K562 (cell line): ENCODE results near the gene ZNF740. TPM values are rescaled to one million over a fixed set of nuclear protein-coding genes. Genes with fewer than 3 reads are reported as not detected.

ENCODE experiments used
- CBFA2T2 ChIP-seq: fragments of 450-650 bp; conservative IDR thresholded peaks from 2 replicates; pipeline ENCODE4 v1.6.1; 2017; ENCODE audit warnings: mild to moderate bottlenecking
- EHMT2 ChIP-seq: fragments of 450-650 bp; IDR thresholded peaks from 2 replicates; pipeline ENCODE4 v1.6.1; 2018; ENCODE audit warnings: antibody characterized with exemption
- HDAC1 ChIP-seq, 2 experiments: fragments of 450-650 bp; IDR thresholded peaks; 2 replicates each; pipeline ENCODE4 v1.6.1; 2016 to 2017; ENCODE audit warnings: inconsistent platforms in 1 of 2, mild to moderate bottlenecking in 1 of 2, moderate library complexity in 1 of 2
- HMGN3 ChIP-seq: IDR thresholded peaks from 2 replicates; pipeline ENCODE4 v1.6.1; 2011; ENCODE audit warnings: borderline replicate concordance, low read depth, mild to moderate bottlenecking, mixed read lengths, low read length; ENCODE audit not compliant: insufficient read length; ENCODE audit errors: extremely low read depth
- ILK ChIP-seq: fragments of 450-650 bp; IDR thresholded peaks from 2 replicates; pipeline ENCODE4 v1.6.1; 2016; ENCODE audit warnings: missing genetic modification characterization, low read depth, mild to moderate bottlenecking, missing compliant biosample characterization, moderate library complexity, borderline replicate concordance
- KDM1A ChIP-seq, 2 experiments: fragments of 450-650 bp; IDR thresholded peaks; 2 replicates each; pipeline ENCODE4 v1.6.1; 2016; ENCODE audit warnings: mild to moderate bottlenecking in 2 of 2
- NCOR1 ChIP-seq: fragments of 450-650 bp; IDR thresholded peaks from 2 replicates; pipeline ENCODE4 v1.6.1; 2016; ENCODE audit warnings: mild to moderate bottlenecking, moderate library complexity
- NFIC ChIP-seq: fragments of 450-650 bp; IDR thresholded peaks from 2 replicates; pipeline ENCODE4 v1.6.1; 2017; ENCODE audit warnings: mild to moderate bottlenecking, inconsistent platforms
- PHB ChIP-seq: fragments of 250-450 bp; sonication (Bioruptor Pico); IDR thresholded peaks from 2 replicates; pipeline ENCODE4 v1.5.0; 2021
- RHOXF2B ChIP-seq: fragments of 250-450 bp; sonication (Bioruptor Pico); conservative IDR thresholded peaks from 2 replicates; pipeline ENCODE4 v1.5.1; 2021
- SREBF2 ChIP-seq: sonication (generic); formaldehyde crosslinking; IDR thresholded peaks from 2 replicates; pipeline ENCODE4 v1.4.0; 2020; ENCODE audit warnings: mild to moderate bottlenecking, missing genetic modification reagents
- TEAD4 ChIP-seq, 2 experiments: sonication (generic) in 1 of 2; formaldehyde crosslinking in 1 of 2; IDR thresholded peaks; 2 replicates each; pipeline versions ENCODE4 v1.6.1 to v1.8.0; 2012 to 2022; ENCODE audit warnings: borderline replicate concordance in 1 of 2, inconsistent platforms in 1 of 2, low read length in 1 of 2, mild to moderate bottlenecking in 1 of 2, missing genetic modification reagents in 1 of 2
- ZNF766 ChIP-seq: fragments of 200-800 bp; sonication (Bioruptor generic); conservative IDR thresholded peaks from 2 replicates; pipeline ENCODE4 v1.6.1; 2016; ENCODE audit warnings: missing genetic modification characterization, missing compliant biosample characterization
- ZNF79 ChIP-seq: fragments of 250-450 bp; sonication (Bioruptor Pico); IDR thresholded peaks from 2 replicates; pipeline ENCODE4 v1.4.0; 2020; ENCODE audit warnings: low read depth, mild to moderate bottlenecking, moderate library complexity
- polyA plus RNA-seq, 8 experiments: library from polyadenylated mRNA; depleted of rRNA in 4 of 8; stranded (reverse) in 5 of 8; unstranded in 3 of 8; fragments of >200 nt; fragmentation: Nextera tagmentation in 2 of 8; fragmentation: Illumina TruSeq in 1 of 8; extraction: Ambion mirVana in 2 of 8; extraction: Trizol in 1 of 8; gene quantifications; 2 replicates each; pipeline versions ENCODE4 v1.2.1 to v1.2.3, GENCODE V29; 2011 to 2014; ENCODE audit warnings: inconsistent platforms in 1 of 8, missing spikeins in 1 of 8
- total RNA-seq, 7 experiments: library from RNA; depleted of rRNA in 6 of 7; stranded (reverse); fragments of >200 nt in 6 of 7; fragmentation: Illumina TruSeq in 2 of 7; extraction: Trizol in 2 of 7; gene quantifications; 2 replicates each; pipeline versions ENCODE4 v1.2.1 to v1.2.3, GENCODE V29; 2011 to 2021; ENCODE audit warnings: low replicate concordance in 1 of 7
- TF ChIP-seq, protein P1 (sequence below), 2 experiments: fragments of 150-350 bp in 1 of 2; IDR thresholded peaks; 2 replicates each; pipeline ENCODE4 v1.6.1; 2012 to 2016; ENCODE audit warnings: low read depth in 2 of 2, low read length in 2 of 2, mild to moderate bottlenecking in 1 of 2, moderate library complexity in 1 of 2
- TF ChIP-seq, protein P2 (sequence below), 2 experiments: fragments of 450-650 bp in 1 of 2; sonication (generic) in 1 of 2; formaldehyde crosslinking in 1 of 2; IDR thresholded peaks in 1 of 2; conservative IDR thresholded peaks in 1 of 2; 2 replicates each; pipeline versions ENCODE4 v1.6.1 to v1.8.1; 2016 to 2023; ENCODE audit warnings: mild to moderate bottlenecking in 2 of 2, moderate library complexity in 2 of 2, inconsistent platforms in 1 of 2, missing genetic modification reagents in 1 of 2
- TF ChIP-seq, protein P3 (sequence below): fragments of 450-650 bp; formaldehyde crosslinking; IDR thresholded peaks from 2 replicates; pipeline ENCODE4 v1.4.0; 2020; ENCODE audit warnings: mild to moderate bottlenecking, mixed read lengths
- TF ChIP-seq, protein P4 (sequence below): fragments of 450-650 bp; IDR thresholded peaks from 2 replicates; pipeline ENCODE4 v1.6.1; 2016; ENCODE audit warnings: borderline replicate concordance
- TF ChIP-seq, protein P5 (sequence below): fragments of 450-650 bp; IDR thresholded peaks from 2 replicates; pipeline ENCODE4 v1.6.1; 2017; ENCODE audit warnings: mild to moderate bottlenecking, moderate library complexity

The ZNF740 gene
- total and polyA plus RNA-seq, 9 of the 15 experiments (the other 6 are each of a cell fraction or from before 2014, with no cell fraction given) = 0.57 to 46.4 (median 18.6) TPM

DNA sequence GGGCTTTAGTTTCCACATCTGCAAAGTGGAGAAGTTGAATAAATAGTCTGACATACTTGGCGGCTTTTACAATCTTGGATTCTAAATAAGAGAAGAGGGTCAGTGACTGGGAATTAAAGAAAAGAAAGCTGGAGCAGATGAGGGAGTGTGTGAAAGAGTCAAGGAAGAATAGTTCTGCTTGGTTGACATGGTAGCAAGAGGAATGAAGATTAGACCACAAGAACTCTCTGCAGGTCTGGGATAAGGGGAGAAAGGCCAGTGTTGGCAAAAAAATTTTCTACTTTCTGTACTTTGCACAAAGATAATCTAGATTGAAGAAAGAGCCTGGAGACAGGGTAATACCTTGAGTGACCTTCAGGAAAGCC is 20.6 kb downstream of the ZNF740 start (continued):
- TF ChIP-seq, protein P1, sequence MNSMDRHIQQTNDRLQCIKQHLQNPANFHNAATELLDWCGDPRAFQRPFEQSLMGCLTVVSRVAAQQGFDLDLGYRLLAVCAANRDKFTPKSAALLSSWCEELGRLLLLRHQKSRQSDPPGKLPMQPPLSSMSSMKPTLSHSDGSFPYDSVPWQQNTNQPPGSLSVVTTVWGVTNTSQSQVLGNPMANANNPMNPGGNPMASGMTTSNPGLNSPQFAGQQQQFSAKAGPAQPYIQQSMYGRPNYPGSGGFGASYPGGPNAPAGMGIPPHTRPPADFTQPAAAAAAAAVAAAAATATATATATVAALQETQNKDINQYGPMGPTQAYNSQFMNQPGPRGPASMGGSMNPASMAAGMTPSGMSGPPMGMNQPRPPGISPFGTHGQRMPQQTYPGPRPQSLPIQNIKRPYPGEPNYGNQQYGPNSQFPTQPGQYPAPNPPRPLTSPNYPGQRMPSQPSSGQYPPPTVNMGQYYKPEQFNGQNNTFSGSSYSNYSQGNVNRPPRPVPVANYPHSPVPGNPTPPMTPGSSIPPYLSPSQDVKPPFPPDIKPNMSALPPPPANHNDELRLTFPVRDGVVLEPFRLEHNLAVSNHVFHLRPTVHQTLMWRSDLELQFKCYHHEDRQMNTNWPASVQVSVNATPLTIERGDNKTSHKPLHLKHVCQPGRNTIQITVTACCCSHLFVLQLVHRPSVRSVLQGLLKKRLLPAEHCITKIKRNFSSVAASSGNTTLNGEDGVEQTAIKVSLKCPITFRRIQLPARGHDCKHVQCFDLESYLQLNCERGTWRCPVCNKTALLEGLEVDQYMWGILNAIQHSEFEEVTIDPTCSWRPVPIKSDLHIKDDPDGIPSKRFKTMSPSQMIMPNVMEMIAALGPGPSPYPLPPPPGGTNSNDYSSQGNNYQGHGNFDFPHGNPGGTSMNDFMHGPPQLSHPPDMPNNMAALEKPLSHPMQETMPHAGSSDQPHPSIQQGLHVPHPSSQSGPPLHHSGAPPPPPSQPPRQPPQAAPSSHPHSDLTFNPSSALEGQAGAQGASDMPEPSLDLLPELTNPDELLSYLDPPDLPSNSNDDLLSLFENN (IDR thresholded peaks at IDR 0.05; ENCODE audit: low read depth in 2 of 2, low read length in 2 of 2) = no peak
- TF ChIP-seq, protein P2, sequence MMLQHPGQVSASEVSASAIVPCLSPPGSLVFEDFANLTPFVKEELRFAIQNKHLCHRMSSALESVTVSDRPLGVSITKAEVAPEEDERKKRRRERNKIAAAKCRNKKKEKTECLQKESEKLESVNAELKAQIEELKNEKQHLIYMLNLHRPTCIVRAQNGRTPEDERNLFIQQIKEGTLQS (IDR thresholded peaks at IDR 0.05) = no peak
- TF ChIP-seq, protein P2 (CRISPR knock-in tag; conservative IDR thresholded peaks at IDR 0.05) = no peak
- TF ChIP-seq HDAC1 (IDR thresholded peaks at IDR 0.05) (no peak), HMGN3 (no peak), NCOR1 (peak; percentile 70), PHB (CRISPR knock-in tag) (no peak), ZNF766 (CRISPR knock-in tag) (no peak), ILK (tag) (no peak), EHMT2 (peak; percentile 23; the same call in 1 of the 2 replicates), NFIC (peak; percentile 23; the same call in 1 of the 2 replicates), TEAD4 (IDR thresholded peaks at IDR 0.05; ENCODE audit: low read length) (peak; percentile 85), TEAD4 (CRISPR knock-in tag; IDR thresholded peaks at IDR 0.05; ENCODE audit: borderline replicate concordance) (no peak), ZNF79 (CRISPR knock-in tag) (no peak), SREBF2 (CRISPR knock-in tag) (no peak), CBFA2T2 (peak; percentile 74), RHOXF2B (no peak), KDM1A (IDR thresholded peaks at IDR 0.05) (peak; percentile 37 to 47; a peak in 2 of 4 replicates)
- TF ChIP-seq, protein P3, sequence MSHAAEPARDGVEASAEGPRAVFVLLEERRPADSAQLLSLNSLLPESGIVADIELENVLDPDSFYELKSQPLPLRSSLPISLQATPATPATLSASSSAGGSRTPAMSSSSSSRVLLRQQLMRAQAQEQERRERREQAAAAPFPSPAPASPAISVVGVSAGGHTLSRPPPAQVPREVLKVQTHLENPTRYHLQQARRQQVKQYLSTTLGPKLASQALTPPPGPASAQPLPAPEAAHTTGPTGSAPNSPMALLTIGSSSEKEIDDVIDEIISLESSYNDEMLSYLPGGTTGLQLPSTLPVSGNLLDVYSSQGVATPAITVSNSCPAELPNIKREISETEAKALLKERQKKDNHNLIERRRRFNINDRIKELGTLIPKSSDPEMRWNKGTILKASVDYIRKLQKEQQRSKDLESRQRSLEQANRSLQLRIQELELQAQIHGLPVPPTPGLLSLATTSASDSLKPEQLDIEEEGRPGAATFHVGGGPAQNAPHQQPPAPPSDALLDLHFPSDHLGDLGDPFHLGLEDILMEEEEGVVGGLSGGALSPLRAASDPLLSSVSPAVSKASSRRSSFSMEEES (CRISPR knock-in tag) = no peak
- TF ChIP-seq, protein P4, sequence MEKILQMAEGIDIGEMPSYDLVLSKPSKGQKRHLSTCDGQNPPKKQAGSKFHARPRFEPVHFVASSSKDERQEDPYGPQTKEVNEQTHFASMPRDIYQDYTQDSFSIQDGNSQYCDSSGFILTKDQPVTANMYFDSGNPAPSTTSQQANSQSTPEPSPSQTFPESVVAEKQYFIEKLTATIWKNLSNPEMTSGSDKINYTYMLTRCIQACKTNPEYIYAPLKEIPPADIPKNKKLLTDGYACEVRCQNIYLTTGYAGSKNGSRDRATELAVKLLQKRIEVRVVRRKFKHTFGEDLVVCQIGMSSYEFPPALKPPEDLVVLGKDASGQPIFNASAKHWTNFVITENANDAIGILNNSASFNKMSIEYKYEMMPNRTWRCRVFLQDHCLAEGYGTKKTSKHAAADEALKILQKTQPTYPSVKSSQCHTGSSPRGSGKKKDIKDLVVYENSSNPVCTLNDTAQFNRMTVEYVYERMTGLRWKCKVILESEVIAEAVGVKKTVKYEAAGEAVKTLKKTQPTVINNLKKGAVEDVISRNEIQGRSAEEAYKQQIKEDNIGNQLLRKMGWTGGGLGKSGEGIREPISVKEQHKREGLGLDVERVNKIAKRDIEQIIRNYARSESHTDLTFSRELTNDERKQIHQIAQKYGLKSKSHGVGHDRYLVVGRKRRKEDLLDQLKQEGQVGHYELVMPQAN = no peak
- TF ChIP-seq, protein P5, sequence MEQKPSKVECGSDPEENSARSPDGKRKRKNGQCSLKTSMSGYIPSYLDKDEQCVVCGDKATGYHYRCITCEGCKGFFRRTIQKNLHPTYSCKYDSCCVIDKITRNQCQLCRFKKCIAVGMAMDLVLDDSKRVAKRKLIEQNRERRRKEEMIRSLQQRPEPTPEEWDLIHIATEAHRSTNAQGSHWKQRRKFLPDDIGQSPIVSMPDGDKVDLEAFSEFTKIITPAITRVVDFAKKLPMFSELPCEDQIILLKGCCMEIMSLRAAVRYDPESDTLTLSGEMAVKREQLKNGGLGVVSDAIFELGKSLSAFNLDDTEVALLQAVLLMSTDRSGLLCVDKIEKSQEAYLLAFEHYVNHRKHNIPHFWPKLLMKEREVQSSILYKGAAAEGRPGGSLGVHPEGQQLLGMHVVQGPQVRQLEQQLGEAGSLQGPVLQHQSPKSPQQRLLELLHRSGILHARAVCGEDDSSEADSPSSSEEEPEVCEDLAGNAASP = no peak
